Measurements from ENCODE around the gene ZNF292. TPM values are rescaled to one million over a fixed set of nuclear protein-coding genes. Genes with fewer than 3 reads are reported as not detected.

Gene ZNF292
- total and polyA plus RNA-seq, 2 donors (not counting 3 experiments of a cell fraction or from before 2014, with no cell fraction given) = 3.5 to 24.9 TPM

GRCh38 chr6:87244380-87244779 lies 89.0 kb downstream of the ZNF292 start:
- ChIA-PET CTCF (interaction anchor here (1.1 to 1.5 kb wide), 2 partner anchors 9 to 165 kb away, joined by 3 to 5 read pairs; no protein-coding TSS in a partner anchor), POLR2A (no interaction called here)
- BruUV-seq (replicated peaks) = no TSS peak
- Histone ChIP-seq H3K4me3 (replicated peaks in 1 of 3; ENCODE audit: insufficient read depth in 1 of 3, low read depth in 1 of 3, low read length in 3 of 3) (no peak overlapping the region), H3K9me3 (replicated peaks; ENCODE audit: control insufficient read depth, insufficient read depth, low read length) (no peaks in the 10 kb centered on the region), H3K36me3 (ENCODE audit: control insufficient read depth in 2 of 2, extremely low read depth in 1 of 2, insufficient read depth in 2 of 2, low read length in 2 of 2) (peaks cover 5 to 8% of the 10 kb centered on the region in 2 experiments), H3K4me1 (ENCODE audit: control insufficient read depth, extremely low read depth, insufficient read depth, low read length) (no peaks in the 10 kb centered on the region), H3K79me2 (ENCODE audit: control insufficient read depth, insufficient read depth, low read length) (no peaks in the 10 kb centered on the region), H3K27ac (ENCODE audit: insufficient read depth, low read depth, low read length) (no peak overlapping the region), H4K20me1 (replicated peaks; ENCODE audit: control insufficient read depth, extremely low read depth, insufficient read depth, low read length) (peaks cover 2% of the 10 kb centered on the region), H3K4me2 (ENCODE audit: insufficient read depth, low read length) (no peak overlapping the region), H3K9me1 (replicated peaks; ENCODE audit: control insufficient read depth, extremely low read depth, insufficient read depth, low read length) (no peaks in the 10 kb centered on the region), H2AFZ (ENCODE audit: low read depth, low read length) (no peak overlapping the region), H3K27me3 (ENCODE audit: control insufficient read depth in 2 of 2, insufficient read depth in 2 of 2, low read length in 2 of 2) (no peaks in the 10 kb centered on the region), H3K9ac (replicated peaks; ENCODE audit: extremely low read depth, insufficient read depth, low read length) (no peak overlapping the region)
- no peak for TF ChIP-seq GATA2 (IDR thresholded peaks at IDR 0.05; ENCODE audit: insufficient read depth, insufficient read length, low read depth, low read length)
- no peak for TF ChIP-seq POLR2AphosphoS5 (IDR thresholded peaks at IDR 0.05; ENCODE audit: insufficient read depth, low read depth, low read length)
- TF ChIP-seq MYC (IDR thresholded peaks at IDR 0.05; ENCODE audit: low read depth, low read length) = no peak
- no peak for TF ChIP-seq POLR2A (IDR thresholded peaks at IDR 0.05; ENCODE audit: low read depth, low read length)
- TF ChIP-seq EZH2 (IDR thresholded peaks at IDR 0.05; ENCODE audit: borderline replicate concordance, low read depth, low read length, severe bottlenecking) = no peak
- no peak for TF ChIP-seq MAX (IDR thresholded peaks at IDR 0.05; ENCODE audit: insufficient read depth, insufficient read length)
- no peak for TF ChIP-seq FOS (IDR thresholded peaks at IDR 0.05; ENCODE audit: borderline replicate concordance, insufficient read depth, low read length)
- no peak for TF ChIP-seq JUN (IDR thresholded peaks at IDR 0.05; ENCODE audit: borderline replicate concordance, insufficient read depth, insufficient read length, low read depth)
- no peak for TF ChIP-seq CTCF (IDR thresholded peaks at IDR 0.05; ENCODE audit: extremely low read depth in 1 of 2, insufficient read depth in 1 of 2, low read depth in 1 of 2, low read length in 2 of 2)
- dilution Hi-C loops (cut with MboI; ENCODE audit: extremely low pct_ligation_motif_present, low sequenced_read_pairs) = no loop called here
- DNase-seq (ENCODE audit: low read depth, low spot score) = no peak
- intact Hi-C loops (cut with micrococcal nuclease) = no loop called here
- FAIRE-seq = no peak
